H1 (cell line): ENCODE measurements around the gene ATP11A. TPM values are rescaled to one million over a fixed set of nuclear protein-coding genes. Genes with fewer than 3 reads are reported as not detected.

Experiments used
- BACH1 ChIP-seq: IDR thresholded peaks from 2 replicates; pipeline ENCODE4 v1.6.1; 2012; ENCODE audit warnings: low read length, improper control_type of control experiment
- BRCA1 ChIP-seq: IDR thresholded peaks from 2 replicates; pipeline ENCODE4 v1.6.1; 2012; ENCODE audit warnings: low read depth, low read length, improper control_type of control experiment
- CBX8 ChIP-seq: fragments of 300-800, 300-1000 bp; sonication (generic); IDR thresholded peaks from 2 replicates; pipeline ENCODE4 v1.7.1; 2016; ENCODE audit warnings: low read depth, low read length, borderline replicate concordance
- CHD1 ChIP-seq: IDR thresholded peaks from 2 replicates; pipeline ENCODE4 v1.6.1; 2012; ENCODE audit warnings: low read depth, low read length, improper control_type of control experiment
- CTBP2 ChIP-seq: IDR thresholded peaks from 2 replicates; pipeline ENCODE4 v1.7.0; 2011; ENCODE audit warnings: borderline replicate concordance, mild to moderate bottlenecking, moderate library complexity, mixed read lengths, low read length; ENCODE audit not compliant: insufficient read depth, insufficient read length
- EP300 ChIP-seq, 2 experiments: IDR thresholded peaks; 1 replicate in 1 of 2; 2 replicates in 1 of 2; pipeline ENCODE4 v1.6.1; 2011 to 2012; ENCODE audit warnings: low read depth in 2 of 2, low read length in 2 of 2, mild to moderate bottlenecking in 2 of 2, borderline replicate concordance in 1 of 2, inconsistent platforms in 1 of 2, moderate library complexity in 1 of 2
- FOSL1 ChIP-seq: IDR thresholded peaks from 2 replicates; pipeline ENCODE4 v1.6.1; 2011; ENCODE audit warnings: mild to moderate bottlenecking, low read depth, low read length, moderate library complexity; ENCODE audit not compliant: insufficient read depth
- GABPA ChIP-seq: IDR thresholded peaks from 2 replicates; pipeline ENCODE4 v1.6.1; 2011; ENCODE audit warnings: mild to moderate bottlenecking, low read length, moderate library complexity, borderline replicate concordance; ENCODE audit not compliant: insufficient read depth
- HDAC6 ChIP-seq: IDR thresholded peaks from one replicate; pipeline ENCODE4 v1.7.1; 2012; ENCODE audit warnings: low read depth, mild to moderate bottlenecking, inconsistent platforms, low read length, moderate library complexity
- KDM1A ChIP-seq: fragments of 200-600, 300-600 bp; sonication (generic); IDR thresholded peaks from 2 replicates; pipeline ENCODE4 v1.7.1; 2016; ENCODE audit warnings: mild to moderate bottlenecking, low read length, borderline replicate concordance
- RAD21 ChIP-seq, 2 experiments: IDR thresholded peaks in 1 of 2; conservative IDR thresholded peaks in 1 of 2; 2 replicates each; pipeline ENCODE4 v1.6.1; 2011; ENCODE audit warnings: low read depth in 2 of 2, low read length in 2 of 2, improper control_type of control experiment in 1 of 2, inconsistent platforms in 1 of 2, mild to moderate bottlenecking in 1 of 2, moderate library complexity in 1 of 2
- RNF2 ChIP-seq: fragments of 200-900, 300-1000 bp; sonication (generic); IDR thresholded peaks from 2 replicates; pipeline ENCODE4 v1.7.1; 2016; ENCODE audit warnings: borderline replicate concordance, low read depth, mild to moderate bottlenecking, antibody characterized with exemption, low read length; ENCODE audit not compliant: poor library complexity, severe bottlenecking; ENCODE audit errors: missing control alignments
- SRF ChIP-seq: IDR thresholded peaks from 2 replicates; pipeline ENCODE4 v1.6.1; 2011; ENCODE audit warnings: mild to moderate bottlenecking, low read depth, low read length, moderate library complexity
- TAF1 ChIP-seq: IDR thresholded peaks from 2 replicates; pipeline ENCODE4 v1.6.1; 2011; ENCODE audit warnings: mild to moderate bottlenecking, low read depth, low read length
- TCF12 ChIP-seq: IDR thresholded peaks from 2 replicates; pipeline ENCODE4 v1.6.1; 2011; ENCODE audit warnings: low read depth, mild to moderate bottlenecking, low read length
- YY1 ChIP-seq: IDR thresholded peaks from 2 replicates; pipeline ENCODE4 v1.6.1; 2011; ENCODE audit warnings: low read depth, mild to moderate bottlenecking, low read length
- polyA plus RNA-seq, 7 experiments: library from polyadenylated mRNA; depleted of rRNA in 3 of 7; stranded (reverse) in 5 of 7; unstranded in 2 of 7; fragments of >200 nt in 5 of 7; fragments of 200-250 nt in 2 of 7; gene quantifications; 1 replicate in 5 of 7; 2 replicates in 1 of 7; 4 replicates in 1 of 7; pipeline versions ENCODE4 v1.2.1 to v1.2.3, GENCODE V29; 2011 to 2013; ENCODE audit warnings: missing spikeins in 2 of 7, mixed read lengths in 2 of 7
- total RNA-seq: library from RNA; stranded (reverse); fragmentation: NEBNext Ultra II Directional; extraction: Animal tissue kit (Norgen Biotek cat#: 25700); gene quantifications from 2 replicates; pipeline ENCODE4 v1.2.1, GENCODE V29; 2021
- TF ChIP-seq, protein P1 (sequence below), 3 experiments: IDR thresholded peaks; 1 replicate in 2 of 3; 2 replicates in 1 of 3; pipeline versions ENCODE4 v1.5.1 to v1.6.1; 2011; ENCODE audit warnings: low read length in 3 of 3, mild to moderate bottlenecking in 3 of 3, inconsistent platforms in 2 of 3, low read depth in 1 of 3, moderate library complexity in 1 of 3; ENCODE audit not compliant: insufficient read depth in 1 of 3; ENCODE audit errors: control extremely low read depth in 1 of 3
- TF ChIP-seq, protein P2 (sequence below): IDR thresholded peaks from 2 replicates; pipeline ENCODE4 v1.6.1; 2012; ENCODE audit warnings: inconsistent platforms
- TF ChIP-seq, protein P3 (sequence below): IDR thresholded peaks from 2 replicates; pipeline ENCODE4 v1.6.1; 2012; ENCODE audit warnings: inconsistent platforms

The ATP11A gene
- total and polyA plus RNA-seq, 2 of the 8 experiments (the other 6 are each of a cell fraction or from before 2014, with no cell fraction given), result 28.8 to 72.9 TPM

DNA sequence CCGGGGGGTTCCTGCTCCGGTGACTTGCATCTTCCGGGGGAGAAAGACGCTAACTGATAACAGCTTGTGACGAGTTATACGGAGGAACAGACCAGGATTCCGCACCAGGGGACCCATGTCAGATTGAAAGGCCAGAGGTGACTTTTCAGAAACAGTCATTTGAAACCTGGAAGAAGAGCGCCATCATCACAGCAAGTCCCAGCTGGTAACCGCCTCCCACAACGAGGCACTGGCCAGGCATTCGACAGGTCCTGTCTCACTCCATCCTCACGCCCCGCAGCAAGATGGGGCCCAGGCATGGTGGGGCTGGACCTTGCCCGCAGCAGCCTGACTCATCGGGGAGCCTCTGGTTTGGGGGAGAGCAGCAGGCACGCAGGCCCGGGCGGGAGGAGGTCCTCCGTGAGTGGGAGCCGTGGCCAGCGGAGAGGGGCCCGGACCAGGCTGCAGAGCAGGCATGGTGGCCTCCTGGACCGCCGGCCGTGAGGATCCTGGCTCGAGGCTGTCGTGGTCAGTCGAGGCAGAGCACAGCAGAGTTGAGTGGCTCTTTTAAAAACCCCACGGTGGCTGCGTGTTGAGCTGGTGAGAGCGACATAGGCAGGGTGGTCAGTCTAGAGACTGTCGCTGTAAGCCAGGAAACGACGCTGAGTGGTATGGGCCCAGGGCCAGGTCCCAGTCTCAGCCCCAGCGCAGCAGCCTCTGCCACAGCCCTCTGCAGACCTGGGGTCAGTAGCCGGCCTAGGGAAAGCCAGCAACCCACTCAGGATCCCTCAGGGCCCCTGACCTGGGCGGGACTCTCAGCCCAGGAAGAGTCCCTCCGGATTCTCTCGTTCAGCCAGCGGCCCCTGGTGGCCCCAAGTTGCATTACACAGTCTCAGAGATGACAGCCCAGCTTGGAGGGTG is 184.3 kb downstream of the ATP11A start (continued):
- TF ChIP-seq, protein P1, sequence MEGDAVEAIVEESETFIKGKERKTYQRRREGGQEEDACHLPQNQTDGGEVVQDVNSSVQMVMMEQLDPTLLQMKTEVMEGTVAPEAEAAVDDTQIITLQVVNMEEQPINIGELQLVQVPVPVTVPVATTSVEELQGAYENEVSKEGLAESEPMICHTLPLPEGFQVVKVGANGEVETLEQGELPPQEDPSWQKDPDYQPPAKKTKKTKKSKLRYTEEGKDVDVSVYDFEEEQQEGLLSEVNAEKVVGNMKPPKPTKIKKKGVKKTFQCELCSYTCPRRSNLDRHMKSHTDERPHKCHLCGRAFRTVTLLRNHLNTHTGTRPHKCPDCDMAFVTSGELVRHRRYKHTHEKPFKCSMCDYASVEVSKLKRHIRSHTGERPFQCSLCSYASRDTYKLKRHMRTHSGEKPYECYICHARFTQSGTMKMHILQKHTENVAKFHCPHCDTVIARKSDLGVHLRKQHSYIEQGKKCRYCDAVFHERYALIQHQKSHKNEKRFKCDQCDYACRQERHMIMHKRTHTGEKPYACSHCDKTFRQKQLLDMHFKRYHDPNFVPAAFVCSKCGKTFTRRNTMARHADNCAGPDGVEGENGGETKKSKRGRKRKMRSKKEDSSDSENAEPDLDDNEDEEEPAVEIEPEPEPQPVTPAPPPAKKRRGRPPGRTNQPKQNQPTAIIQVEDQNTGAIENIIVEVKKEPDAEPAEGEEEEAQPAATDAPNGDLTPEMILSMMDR (IDR thresholded peaks at IDR 0.05; ENCODE audit: control extremely low read depth in 1 of 3, insufficient read depth in 1 of 3, low read depth in 1 of 3, low read length in 3 of 3), result peak in 2 of 3 experiments; percentile 88 to 94; a peak in 3 of 4 replicates
- TF ChIP-seq TAF1 (no peak), BRCA1 (no peak), GABPA (peak; percentile 35; the same call in 1 of the 2 replicates), RAD21 (IDR thresholded peaks at IDR 0.05 in 1 of 2, conservative IDR thresholded peaks at IDR 0.05 in 1 of 2; ENCODE audit: low read depth in 2 of 2, low read length in 2 of 2) (peak; percentile 91 to 93), YY1 (no peak), HDAC6 (no peak), BACH1 (peak; percentile 16; the same call in 1 of the 2 replicates), RNF2 (no peak), CTBP2 (no peak), CHD1 (no peak), KDM1A (no peak), CBX8 (no peak), EP300 (IDR thresholded peaks at IDR 0.05; ENCODE audit: borderline replicate concordance in 1 of 2, low read depth in 2 of 2, low read length in 2 of 2) (no peak), SRF (no peak), FOSL1 (no peak), TCF12 (no peak)
- TF ChIP-seq, protein P2, sequence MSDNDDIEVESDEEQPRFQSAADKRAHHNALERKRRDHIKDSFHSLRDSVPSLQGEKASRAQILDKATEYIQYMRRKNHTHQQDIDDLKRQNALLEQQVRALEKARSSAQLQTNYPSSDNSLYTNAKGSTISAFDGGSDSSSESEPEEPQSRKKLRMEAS, result no peak
- TF ChIP-seq, protein P3, sequence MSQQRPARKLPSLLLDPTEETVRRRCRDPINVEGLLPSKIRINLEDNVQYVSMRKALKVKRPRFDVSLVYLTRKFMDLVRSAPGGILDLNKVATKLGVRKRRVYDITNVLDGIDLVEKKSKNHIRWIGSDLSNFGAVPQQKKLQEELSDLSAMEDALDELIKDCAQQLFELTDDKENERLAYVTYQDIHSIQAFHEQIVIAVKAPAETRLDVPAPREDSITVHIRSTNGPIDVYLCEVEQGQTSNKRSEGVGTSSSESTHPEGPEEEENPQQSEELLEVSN, result no peak
